Measurements from ENCODE around the gene AMFR.

AMFR gene

GRCh38 chr16:56356276-56357240 is 68.8 kb downstream of the AMFR start:
- peak overlapping the region; percentile 18 for H3K4me3 ChIP-seq (ENCODE audit: low read depth, low read length)
- ChIA-PET POLR2A (interaction anchor here (0.6 to 1.3 kb wide), 4 partner anchors 14 to 904 kb away, joined by 3 to 7 read pairs (median 3); no protein-coding TSS in a partner anchor), CTCF (interaction anchor here (0.5 to 3.2 kb wide), 33 partner anchors 10 to 1496 kb away, joined by 3 to 35 read pairs (median 4); no protein-coding TSS in a partner anchor)
- H3K4me1 ChIP-seq (ENCODE audit: control insufficient read depth, insufficient read depth, low read length) = peaks cover 4% of the 10 kb centered on the region
- no peak overlapping the region for H3K27ac ChIP-seq (ENCODE audit: extremely low read depth, low read depth, low read length)
- no peaks in the 10 kb centered on the region for H3K9me3 ChIP-seq (ENCODE audit: control insufficient read depth, insufficient read depth, low read depth, low read length)
- peaks cover 0 to 11% of the 10 kb centered on the region in 2 experiments; a peak in 1 of 3 replicates for H3K36me3 ChIP-seq (ENCODE audit: control insufficient read depth in 2 of 2, insufficient read depth in 1 of 2, low read length in 2 of 2)
- no peak for TF ChIP-seq GLI2 (tag by site-specific recombination; IDR thresholded peaks at IDR 0.05; ENCODE audit: borderline replicate concordance, low read depth)
- no peak; the same call in 1 of the 2 replicates for TF ChIP-seq KLF1 (tag by site-specific recombination; IDR thresholded peaks at IDR 0.05)
- TF ChIP-seq ZNF404 (tag by site-specific recombination; IDR thresholded peaks at IDR 0.05) = no peak
- peak; percentile 68; the same call in 1 of the 2 replicates for TF ChIP-seq KLF9 (tag by site-specific recombination; IDR thresholded peaks at IDR 0.05; ENCODE audit: low read depth)
- TF ChIP-seq ZNF248 (tag by site-specific recombination; IDR thresholded peaks at IDR 0.05) = no peak
- TF ChIP-seq ZNF2 (tag by site-specific recombination; IDR thresholded peaks at IDR 0.05) = peak; percentile 80
- TF ChIP-seq ZBTB7A (tag by site-specific recombination; IDR thresholded peaks at IDR 0.05; ENCODE audit: low read depth) = no peak
- TF ChIP-seq ZNF19 (tag by site-specific recombination; IDR thresholded peaks at IDR 0.05; ENCODE audit: low read depth) = no peak
- no peak for TF ChIP-seq GFI1B (tag by site-specific recombination; IDR thresholded peaks at IDR 0.05)
- TF ChIP-seq BCL11B (tag by site-specific recombination; IDR thresholded peaks at IDR 0.05; ENCODE audit: low read depth) = no peak
- TF ChIP-seq ZNF423 (tag by site-specific recombination; IDR thresholded peaks at IDR 0.05) = no peak
- TF ChIP-seq ZFP41 (tag by site-specific recombination; IDR thresholded peaks at IDR 0.05; ENCODE audit: borderline replicate concordance) = no peak
- TF ChIP-seq ZNF184 (tag by site-specific recombination; IDR thresholded peaks at IDR 0.05) = no peak
- TF ChIP-seq ZNF624 (tag by site-specific recombination; IDR thresholded peaks at IDR 0.05) = no peak
- no peak for TF ChIP-seq TCF7L2 (IDR thresholded peaks at IDR 0.05; ENCODE audit: borderline replicate concordance, low read depth, low read length)
- TF ChIP-seq, protein P1, sequence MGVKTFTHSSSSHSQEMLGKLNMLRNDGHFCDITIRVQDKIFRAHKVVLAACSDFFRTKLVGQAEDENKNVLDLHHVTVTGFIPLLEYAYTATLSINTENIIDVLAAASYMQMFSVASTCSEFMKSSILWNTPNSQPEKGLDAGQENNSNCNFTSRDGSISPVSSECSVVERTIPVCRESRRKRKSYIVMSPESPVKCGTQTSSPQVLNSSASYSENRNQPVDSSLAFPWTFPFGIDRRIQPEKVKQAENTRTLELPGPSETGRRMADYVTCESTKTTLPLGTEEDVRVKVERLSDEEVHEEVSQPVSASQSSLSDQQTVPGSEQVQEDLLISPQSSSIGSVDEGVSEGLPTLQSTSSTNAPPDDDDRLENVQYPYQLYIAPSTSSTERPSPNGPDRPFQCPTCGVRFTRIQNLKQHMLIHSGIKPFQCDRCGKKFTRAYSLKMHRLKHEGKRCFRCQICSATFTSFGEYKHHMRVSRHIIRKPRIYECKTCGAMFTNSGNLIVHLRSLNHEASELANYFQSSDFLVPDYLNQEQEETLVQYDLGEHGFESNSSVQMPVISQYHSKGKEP (tag by site-specific recombination; IDR thresholded peaks at IDR 0.05) = no peak
- TF ChIP-seq, protein P2, sequence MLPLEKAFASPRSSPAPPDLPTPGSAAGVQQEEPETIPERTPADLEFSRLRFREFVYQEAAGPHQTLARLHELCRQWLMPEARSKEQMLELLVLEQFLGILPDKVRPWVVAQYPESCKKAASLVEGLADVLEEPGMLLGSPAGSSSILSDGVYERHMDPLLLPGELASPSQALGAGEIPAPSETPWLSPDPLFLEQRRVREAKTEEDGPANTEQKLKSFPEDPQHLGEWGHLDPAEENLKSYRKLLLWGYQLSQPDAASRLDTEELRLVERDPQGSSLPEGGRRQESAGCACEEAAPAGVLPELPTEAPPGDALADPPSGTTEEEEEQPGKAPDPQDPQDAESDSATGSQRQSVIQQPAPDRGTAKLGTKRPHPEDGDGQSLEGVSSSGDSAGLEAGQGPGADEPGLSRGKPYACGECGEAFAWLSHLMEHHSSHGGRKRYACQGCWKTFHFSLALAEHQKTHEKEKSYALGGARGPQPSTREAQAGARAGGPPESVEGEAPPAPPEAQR (tag by site-specific recombination; IDR thresholded peaks at IDR 0.05) = no peak
- TF ChIP-seq OSR2 (tag by site-specific recombination; IDR thresholded peaks at IDR 0.05) = no peak
- TF ChIP-seq ZNF830 (tag by site-specific recombination; IDR thresholded peaks at IDR 0.05; ENCODE audit: low read depth) = no peak
- TF ChIP-seq, protein P3, sequence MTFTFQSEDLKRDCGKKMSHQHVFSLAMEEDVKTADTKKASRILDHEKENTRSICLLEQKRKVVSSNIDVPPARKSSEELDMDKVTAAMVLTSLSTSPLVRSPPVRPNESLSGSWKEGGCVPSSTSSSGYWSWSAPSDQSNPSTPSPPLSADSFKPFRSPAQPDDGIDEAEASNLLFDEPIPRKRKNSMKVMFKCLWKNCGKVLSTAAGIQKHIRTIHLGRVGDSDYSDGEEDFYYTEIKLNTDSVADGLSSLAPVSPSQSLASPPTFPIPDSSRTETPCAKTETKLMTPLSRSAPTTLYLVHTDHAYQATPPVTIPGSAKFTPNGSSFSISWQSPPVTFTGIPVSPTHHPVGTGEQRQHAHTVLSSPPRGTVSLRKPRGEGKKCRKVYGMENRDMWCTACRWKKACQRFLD (tag by site-specific recombination; IDR thresholded peaks at IDR 0.05) = no peak
- no peak for TF ChIP-seq ZNF138 (tag by site-specific recombination; IDR thresholded peaks at IDR 0.05; ENCODE audit: borderline replicate concordance)
- TF ChIP-seq, protein P4, sequence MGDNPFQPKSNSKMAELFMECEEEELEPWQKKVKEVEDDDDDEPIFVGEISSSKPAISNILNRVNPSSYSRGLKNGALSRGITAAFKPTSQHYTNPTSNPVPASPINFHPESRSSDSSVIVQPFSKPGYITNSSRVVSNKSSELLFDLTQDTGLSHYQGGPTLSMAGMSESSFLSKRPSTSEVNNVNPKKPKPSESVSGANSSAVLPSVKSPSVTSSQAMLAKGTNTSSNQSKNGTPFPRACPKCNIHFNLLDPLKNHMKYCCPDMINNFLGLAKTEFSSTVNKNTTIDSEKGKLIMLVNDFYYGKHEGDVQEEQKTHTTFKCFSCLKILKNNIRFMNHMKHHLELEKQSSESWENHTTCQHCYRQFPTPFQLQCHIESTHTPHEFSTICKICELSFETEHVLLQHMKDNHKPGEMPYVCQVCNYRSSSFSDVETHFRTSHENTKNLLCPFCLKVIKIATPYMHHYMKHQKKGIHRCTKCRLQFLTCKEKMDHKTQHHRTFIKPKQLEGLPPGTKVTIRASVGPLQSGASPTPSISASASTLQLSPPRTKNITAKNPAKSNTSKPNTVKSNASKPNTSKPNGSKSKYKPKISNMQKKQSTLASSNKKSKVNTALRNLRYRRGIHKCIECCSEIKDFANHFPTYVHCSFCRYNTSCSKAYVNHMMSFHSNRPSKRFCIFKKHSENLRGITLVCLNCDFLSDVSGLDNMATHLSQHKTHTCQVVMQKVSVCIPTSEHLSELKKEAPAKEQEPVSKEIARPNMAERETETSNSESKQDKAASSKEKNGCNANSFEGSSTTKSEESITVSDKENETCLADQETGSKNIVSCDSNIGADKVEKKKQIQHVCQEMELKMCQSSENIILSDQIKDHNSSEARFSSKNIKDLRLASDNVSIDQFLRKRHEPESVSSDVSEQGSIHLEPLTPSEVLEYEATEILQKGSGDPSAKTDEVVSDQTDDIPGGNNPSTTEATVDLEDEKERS (tag by site-specific recombination; IDR thresholded peaks at IDR 0.05) = no peak
- no peak for TF ChIP-seq OVOL3 (tag by site-specific recombination; IDR thresholded peaks at IDR 0.05)
- no peak for TF ChIP-seq ZNF677 (tag by site-specific recombination; IDR thresholded peaks at IDR 0.05)
- TF ChIP-seq, protein P5, sequence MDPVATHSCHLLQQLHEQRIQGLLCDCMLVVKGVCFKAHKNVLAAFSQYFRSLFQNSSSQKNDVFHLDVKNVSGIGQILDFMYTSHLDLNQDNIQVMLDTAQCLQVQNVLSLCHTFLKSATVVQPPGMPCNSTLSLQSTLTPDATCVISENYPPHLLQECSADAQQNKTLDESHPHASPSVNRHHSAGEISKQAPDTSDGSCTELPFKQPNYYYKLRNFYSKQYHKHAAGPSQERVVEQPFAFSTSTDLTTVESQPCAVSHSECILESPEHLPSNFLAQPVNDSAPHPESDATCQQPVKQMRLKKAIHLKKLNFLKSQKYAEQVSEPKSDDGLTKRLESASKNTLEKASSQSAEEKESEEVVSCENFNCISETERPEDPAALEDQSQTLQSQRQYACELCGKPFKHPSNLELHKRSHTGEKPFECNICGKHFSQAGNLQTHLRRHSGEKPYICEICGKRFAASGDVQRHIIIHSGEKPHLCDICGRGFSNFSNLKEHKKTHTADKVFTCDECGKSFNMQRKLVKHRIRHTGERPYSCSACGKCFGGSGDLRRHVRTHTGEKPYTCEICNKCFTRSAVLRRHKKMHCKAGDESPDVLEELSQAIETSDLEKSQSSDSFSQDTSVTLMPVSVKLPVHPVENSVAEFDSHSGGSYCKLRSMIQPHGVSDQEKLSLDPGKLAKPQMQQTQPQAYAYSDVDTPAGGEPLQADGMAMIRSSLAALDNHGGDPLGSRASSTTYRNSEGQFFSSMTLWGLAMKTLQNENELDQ (tag by site-specific recombination; IDR thresholded peaks at IDR 0.05; ENCODE audit: low read depth) = no peak
- TF ChIP-seq ZSCAN23 (tag by site-specific recombination; IDR thresholded peaks at IDR 0.05) = no peak
- TF ChIP-seq ZNF629 (tag by site-specific recombination; IDR thresholded peaks at IDR 0.05) = peak; percentile 21; the same call in 1 of the 2 replicates
- peak; percentile 68; the same call in 1 of the 2 replicates for TF ChIP-seq FEZF1 (tag by site-specific recombination; IDR thresholded peaks at IDR 0.05)
